WERI-Rb-1 (cell line): Measurements from ENCODE around the gene TNFRSF11A.
A peak's percentile ranks its signal among the peaks of the same experiment; 100 is the strongest.

ENCODE experiments used
- DNase-seq: peaks from one replicate; pipeline ENCODE4 v3.0.0-alpha.2; 2020
- H3K27ac ChIP-seq: fragments of 250-450 bp; sonication (Bioruptor Pico); 2 replicates; pipeline ENCODE4 v1.5.1; 2020; ENCODE audit warnings: mild to moderate bottlenecking, moderate library complexity
- H3K27me3 ChIP-seq: fragments of 250-450 bp; sonication (Bioruptor Pico); 2 replicates; pipeline ENCODE4 v1.5.1; 2021; ENCODE audit warnings: mild to moderate bottlenecking, low read depth, moderate library complexity; ENCODE audit not compliant: insufficient read depth, severe bottlenecking
- H3K36me3 ChIP-seq: fragments of 250-450 bp; sonication (Bioruptor Pico); 2 replicates; pipeline ENCODE4 v1.5.1; 2020; ENCODE audit warnings: mild to moderate bottlenecking, moderate library complexity
- H3K4me3 ChIP-seq: 2 replicates; pipeline ENCODE4 v1.5.1; 2011; ENCODE audit warnings: low read depth, mild to moderate bottlenecking, control low read depth, low read length
- H3K9me3 ChIP-seq: fragments of 250-450 bp; sonication (Bioruptor Pico); 2 replicates; pipeline ENCODE4 v1.5.1; 2021; ENCODE audit warnings: mild to moderate bottlenecking, moderate library complexity; ENCODE audit not compliant: severe bottlenecking
- TF ChIP-seq, protein P1 (sequence below): IDR thresholded peaks from 2 replicates; pipeline ENCODE4 v1.5.1; 2011; ENCODE audit warnings: low read depth, mild to moderate bottlenecking, control low read depth, inconsistent platforms, low read length

The TNFRSF11A gene

DNA sequence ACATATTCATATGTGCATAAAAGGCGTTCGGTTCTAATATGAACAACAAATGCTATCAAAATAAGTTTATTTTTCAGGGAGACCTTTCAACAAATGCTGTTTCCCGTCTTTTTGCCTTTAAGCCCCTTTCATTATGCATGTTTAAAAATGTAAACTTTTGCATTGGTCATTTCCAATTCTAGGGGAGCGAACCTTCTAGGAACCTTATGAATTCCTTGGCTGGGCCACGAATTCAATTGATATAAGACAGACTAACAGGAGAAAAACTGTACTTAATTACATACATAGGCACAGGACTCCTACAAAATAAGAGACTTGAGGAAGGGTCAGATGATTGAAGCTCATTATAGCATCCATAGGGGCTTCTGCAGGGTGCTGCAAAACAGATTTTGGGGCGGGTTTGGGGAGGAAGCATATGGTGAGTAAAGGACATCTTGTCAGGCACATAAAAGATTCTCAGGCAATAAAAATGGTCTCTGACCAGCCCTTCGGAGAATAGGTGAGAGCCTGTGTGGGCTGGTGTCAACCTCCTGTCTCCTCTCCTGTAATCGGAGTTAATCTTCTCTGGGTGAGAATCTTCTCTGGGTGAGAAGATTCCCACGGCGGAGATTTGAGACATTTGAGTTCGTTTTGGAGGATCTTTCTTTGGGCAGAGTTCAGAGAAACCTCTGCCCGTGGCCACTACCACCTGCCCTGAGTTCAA is 1.7 kb downstream of the TNFRSF11A start:
- Histone ChIP-seq H3K36me3 (no peaks in the 10 kb centered on the region), H3K9me3 (no peaks in the 10 kb centered on the region), H3K27ac (no peak overlapping the region), H3K27me3 (peaks cover 4% of the 10 kb centered on the region), H3K4me3 (peak overlapping the region; percentile 85)
- DNase-seq, result no peak
- TF ChIP-seq, protein P1, sequence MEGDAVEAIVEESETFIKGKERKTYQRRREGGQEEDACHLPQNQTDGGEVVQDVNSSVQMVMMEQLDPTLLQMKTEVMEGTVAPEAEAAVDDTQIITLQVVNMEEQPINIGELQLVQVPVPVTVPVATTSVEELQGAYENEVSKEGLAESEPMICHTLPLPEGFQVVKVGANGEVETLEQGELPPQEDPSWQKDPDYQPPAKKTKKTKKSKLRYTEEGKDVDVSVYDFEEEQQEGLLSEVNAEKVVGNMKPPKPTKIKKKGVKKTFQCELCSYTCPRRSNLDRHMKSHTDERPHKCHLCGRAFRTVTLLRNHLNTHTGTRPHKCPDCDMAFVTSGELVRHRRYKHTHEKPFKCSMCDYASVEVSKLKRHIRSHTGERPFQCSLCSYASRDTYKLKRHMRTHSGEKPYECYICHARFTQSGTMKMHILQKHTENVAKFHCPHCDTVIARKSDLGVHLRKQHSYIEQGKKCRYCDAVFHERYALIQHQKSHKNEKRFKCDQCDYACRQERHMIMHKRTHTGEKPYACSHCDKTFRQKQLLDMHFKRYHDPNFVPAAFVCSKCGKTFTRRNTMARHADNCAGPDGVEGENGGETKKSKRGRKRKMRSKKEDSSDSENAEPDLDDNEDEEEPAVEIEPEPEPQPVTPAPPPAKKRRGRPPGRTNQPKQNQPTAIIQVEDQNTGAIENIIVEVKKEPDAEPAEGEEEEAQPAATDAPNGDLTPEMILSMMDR, result no peak

DNA sequence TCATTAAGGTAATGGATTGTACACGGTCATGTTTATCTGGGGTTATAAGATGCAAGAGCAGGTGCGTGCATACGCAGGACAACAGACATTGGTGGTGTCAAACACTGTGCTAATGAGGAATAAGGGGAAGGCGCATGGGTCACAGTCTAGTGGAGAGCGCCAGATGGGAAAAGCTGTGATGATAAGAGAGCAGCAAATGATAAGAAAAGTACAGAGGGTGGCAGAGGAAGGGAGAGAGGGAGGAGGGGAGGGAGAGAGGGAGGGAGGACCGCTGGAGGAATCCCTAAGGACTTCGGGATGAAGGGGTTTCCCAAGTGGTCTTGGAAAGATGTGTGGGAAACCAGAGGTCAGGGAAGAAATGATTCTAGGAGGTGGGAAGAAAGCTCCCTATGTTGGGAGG is 2.9 kb downstream of the TNFRSF11A start:
- DNase-seq, result no peak
- Histone ChIP-seq H3K9me3 (no peaks in the 10 kb centered on the region), H3K27ac (no peak overlapping the region), H3K36me3 (no peaks in the 10 kb centered on the region), H3K27me3 (peaks cover 4% of the 10 kb centered on the region), H3K4me3 (no peak overlapping the region)
- TF ChIP-seq, protein P1, result no peak

DNA sequence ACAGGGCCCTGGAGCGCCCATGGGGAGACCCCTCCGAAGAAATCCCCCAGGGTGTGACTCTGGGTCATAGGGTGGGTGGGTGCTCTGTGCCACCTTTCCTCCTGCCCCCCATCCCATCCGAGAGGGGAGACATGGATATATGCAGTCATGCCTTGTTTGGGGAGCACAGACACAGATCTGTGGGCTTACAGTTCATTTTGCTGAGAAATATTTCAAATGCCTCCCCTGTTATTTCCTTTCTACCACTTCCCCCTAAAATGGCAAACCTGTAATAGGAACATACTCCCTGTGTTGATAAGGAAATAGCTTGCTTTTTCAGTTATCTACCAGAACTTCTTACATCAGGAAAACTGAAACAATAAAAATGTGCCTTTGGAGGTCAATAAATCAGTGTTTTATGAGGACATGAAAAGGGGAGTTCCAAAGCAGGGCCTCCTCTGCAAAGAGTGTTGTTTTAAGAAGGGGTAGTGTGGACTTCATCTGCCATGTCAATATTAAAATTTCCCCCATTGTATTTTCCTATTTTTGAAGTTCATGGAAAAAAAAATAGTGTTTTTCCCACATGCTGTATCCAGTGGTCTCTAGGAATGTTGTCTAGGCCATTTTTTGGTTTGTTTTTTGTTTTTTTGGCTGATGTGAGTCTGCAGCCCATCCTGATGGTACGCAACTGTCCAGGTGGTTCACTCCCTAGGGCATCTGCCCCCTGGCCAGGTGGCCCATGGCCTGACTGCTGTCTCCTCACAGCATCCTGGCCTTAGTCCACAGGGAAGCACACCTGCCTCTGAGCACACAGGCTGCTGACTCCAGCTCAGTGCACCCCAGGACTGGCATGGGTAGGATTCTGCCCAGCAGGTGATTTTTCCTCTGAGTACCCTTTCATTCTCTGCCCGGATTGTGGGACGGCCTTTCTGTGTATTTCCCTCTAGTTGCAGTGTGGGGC is 3.7 kb downstream of the TNFRSF11A start:
- DNase-seq, result no peak
- TF ChIP-seq, protein P1, result no peak
- Histone ChIP-seq H3K27me3 (peaks cover 4% of the 10 kb centered on the region), H3K9me3 (no peaks in the 10 kb centered on the region), H3K36me3 (no peaks in the 10 kb centered on the region), H3K4me3 (no peak overlapping the region), H3K27ac (no peak overlapping the region)

- H3K27me3 ChIP-seq, result peaks cover 4% of the 10 kb centered on the region
- no peak for DNase-seq
- no peaks in the 10 kb centered on the region for H3K9me3 ChIP-seq
- H3K4me3 ChIP-seq, result no peak overlapping the region
- H3K36me3 ChIP-seq, result no peaks in the 10 kb centered on the region
- TF ChIP-seq, protein P1, result no peak
- no peak overlapping the region for H3K27ac ChIP-seq
Measured at GRCh38 chr18:62329691-62330454, 4.8 kb downstream of the TNFRSF11A start.

DNA sequence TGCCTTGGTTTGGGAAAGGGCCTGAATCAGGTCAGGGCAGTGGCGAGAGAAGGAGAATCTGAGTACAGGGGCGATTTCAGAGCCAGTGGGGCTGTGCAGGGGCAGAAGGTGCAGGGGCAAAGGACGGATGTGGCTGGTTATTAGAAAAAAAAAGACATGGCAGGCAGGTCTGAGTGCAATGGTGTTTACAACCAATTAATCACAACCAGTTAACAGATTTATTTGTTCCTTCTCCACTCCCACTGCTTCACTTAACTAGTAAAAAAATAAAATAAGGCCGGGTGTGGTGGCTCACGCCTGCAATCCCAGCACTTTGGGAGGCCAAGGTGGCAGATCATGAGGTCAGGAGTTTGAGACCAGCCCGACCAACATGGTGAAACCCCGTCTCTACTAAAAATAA is 5.5 kb downstream of the TNFRSF11A start:
- H3K27me3 ChIP-seq, result peaks cover 4% of the 10 kb centered on the region
- H3K36me3 ChIP-seq, result no peaks in the 10 kb centered on the region
- H3K9me3 ChIP-seq, result no peaks in the 10 kb centered on the region
- H3K27ac ChIP-seq, result no peak overlapping the region
- no peak overlapping the region for H3K4me3 ChIP-seq
- DNase-seq, result no peak
- TF ChIP-seq, protein P1, result no peak
